ENCODE measurements around the gene F5. TPM values are rescaled to one million over a fixed set of nuclear protein-coding genes. Genes with fewer than 3 reads are reported as not detected.

The F5 gene
- total and polyA plus RNA-seq, 2 of the 13 experiments (the other 11 are each of a cell fraction or from before 2014, with no cell fraction given): 38.3 to 64.0 TPM

GRCh38 chr1:169485431-169486280 lies 100.6 kb downstream of the F5 start, which contains the start of gene SLC19A2 (continued):
- TF ChIP-seq IRF1 (CRISPR knock-in tag; IDR thresholded peaks at IDR 0.05; ENCODE audit: low read depth) (no peak), MTF2 (CRISPR knock-in tag; IDR thresholded peaks at IDR 0.05; ENCODE audit: borderline replicate concordance) (0 out of 2 replicates have a peak, but pooled peaks have one; percentile 11), ZNF430 (CRISPR knock-in tag; IDR thresholded peaks at IDR 0.05) (peak; percentile 83), ZNF691 (CRISPR knock-in tag; IDR thresholded peaks at IDR 0.05; ENCODE audit: borderline replicate concordance, low read depth) (peak; percentile 78; the same call in 1 of the 2 replicates), KLF16 (CRISPR knock-in tag; IDR thresholded peaks at IDR 0.05) (peak in 1 of 2 experiments; percentile 76; a peak in 1 of 4 replicates), TEF (CRISPR knock-in tag; IDR thresholded peaks at IDR 0.05) (peak; percentile 54; the same call in 1 of the 2 replicates), TFAP4 (IDR thresholded peaks at IDR 0.05; ENCODE audit: borderline replicate concordance, low read depth) (peak; percentile 95), PAX8 (CRISPR knock-in tag; IDR thresholded peaks at IDR 0.05; ENCODE audit: borderline replicate concordance) (peak; percentile 15; the same call in 1 of the 2 replicates), ZNF713 (CRISPR knock-in tag; IDR thresholded peaks at IDR 0.05) (no peak), ZNF274 (CRISPR knock-in tag; IDR thresholded peaks at IDR 0.05) (peak; percentile 77), MED1 (CRISPR knock-in tag; IDR thresholded peaks at IDR 0.05) (peak; percentile 84), DBP (CRISPR knock-in tag; IDR thresholded peaks at IDR 0.05; ENCODE audit: not compliant biosample characterization) (peak; percentile 48), ZUFSP (CRISPR knock-in tag; IDR thresholded peaks at IDR 0.05; ENCODE audit: borderline replicate concordance) (no peak), FUBP1 (CRISPR knock-in tag; IDR thresholded peaks at IDR 0.05; ENCODE audit: borderline replicate concordance) (no peak), ZSCAN21 (CRISPR knock-in tag; IDR thresholded peaks at IDR 0.05; ENCODE audit: borderline replicate concordance) (no peak; the same call in 1 of the 2 replicates), ZNF710 (CRISPR knock-in tag; IDR thresholded peaks at IDR 0.05; ENCODE audit: borderline replicate concordance) (no peak)

All from HepG2 (cell line).